Measurements from ENCODE around the gene POLDIP2. TPM values are rescaled to one million over a fixed set of nuclear protein-coding genes. Genes with fewer than 3 reads are reported as not detected.

POLDIP2 gene
- total and polyA plus RNA-seq, 9 of the 15 experiments (the other 6 are each of a cell fraction or from before 2014, with no cell fraction given), result 22.0 to 137 (median 104) TPM

GRCh38 chr17:28317966-28318758 is 39.2 kb downstream of the POLDIP2 start (continued):
- TF ChIP-seq PKNOX1 (IDR thresholded peaks at IDR 0.05), result peak; percentile 34; the same call in 1 of the 2 replicates
- no peak for TF ChIP-seq LCOR (CRISPR knock-in tag; IDR thresholded peaks at IDR 0.05)
- no peak for TF ChIP-seq KDM4B (IDR thresholded peaks at IDR 0.05; ENCODE audit: borderline replicate concordance in 2 of 2, low read depth in 1 of 2)
- no peak for TF ChIP-seq ZNF197 (CRISPR knock-in tag; IDR thresholded peaks at IDR 0.05; ENCODE audit: low read depth)
- TF ChIP-seq RFX1 (IDR thresholded peaks at IDR 0.05), result no peak
- no peak for TF ChIP-seq SMARCA4 (IDR thresholded peaks at IDR 0.05)
- no peak for TF ChIP-seq RNF2 (IDR thresholded peaks at IDR 0.05)
- no peak for TF ChIP-seq ZNF407 (IDR thresholded peaks at IDR 0.05; ENCODE audit: low read depth)
- TF ChIP-seq MBD2 (IDR thresholded peaks at IDR 0.05; ENCODE audit: borderline replicate concordance, low read depth), result no peak
- TF ChIP-seq KDM2B (CRISPR knock-in tag; IDR thresholded peaks at IDR 0.05), result no peak
- 0 out of 2 replicates have a peak, but pooled peaks have one; percentile 31 for TF ChIP-seq ZNF12 (CRISPR knock-in tag; IDR thresholded peaks at IDR 0.05)
- no peak for TF ChIP-seq ZNF639 (CRISPR knock-in tag; conservative IDR thresholded peaks at IDR 0.05 in 1 of 2, IDR thresholded peaks at IDR 0.05 in 1 of 2)
- TF ChIP-seq ZKSCAN3 (CRISPR knock-in tag; IDR thresholded peaks at IDR 0.05), result no peak
- no peak for TF ChIP-seq PHTF2 (CRISPR knock-in tag; IDR thresholded peaks at IDR 0.05)
- TF ChIP-seq MAX (CRISPR knock-in tag; IDR thresholded peaks at IDR 0.05), result no peak
- TF ChIP-seq DIDO1 (tag; IDR thresholded peaks at IDR 0.05; ENCODE audit: low read depth), result no peak
- TF ChIP-seq NRF1 (conservative IDR thresholded peaks at IDR 0.05 in 1 of 2, IDR thresholded peaks at IDR 0.05 in 1 of 2), result no peak
- TF ChIP-seq KAT7 (CRISPR knock-in tag; IDR thresholded peaks at IDR 0.05; ENCODE audit: borderline replicate concordance), result no peak

Data from K562 (cell line).